CD14-positive monocyte (primary cell): Measurements from ENCODE around the gene FARP2. TPM values are rescaled to one million over a fixed set of nuclear protein-coding genes. Genes with fewer than 3 reads are reported as not detected.

Experiments used
- DNase-seq, 3 donors: peaks; one replicate each; pipeline ENCODE4 v3.0.0-alpha.2; 2011 to 2022
- H2AFZ ChIP-seq: 2 replicates; pipeline ENCODE4 v1.6.0; 2012; ENCODE audit warnings: mild to moderate bottlenecking, low read depth, low read length, inconsistent platforms; ENCODE audit not compliant: insufficient read depth, poor library complexity, severe bottlenecking
- H3K27ac ChIP-seq, 2 donors: 1 replicate in 1 of 2; 2 replicates in 1 of 2; pipeline ENCODE4 v1.5.1; 2012 to 2013; ENCODE audit warnings: low read length in 2 of 2, control low read depth in 1 of 2, inconsistent platforms in 1 of 2, low read depth in 1 of 2, mild to moderate bottlenecking in 1 of 2
- H3K27me3 ChIP-seq, 2 donors: one replicate each; pipeline versions ENCODE4 v1.6.0 to v1.6.1; 2011 to 2013; ENCODE audit warnings: low read length in 2 of 2; ENCODE audit not compliant: control insufficient read depth in 2 of 2, insufficient read depth in 2 of 2
- H3K36me3 ChIP-seq, 2 donors: replicated peaks in 1 of 2; 1 replicate in 1 of 2; 2 replicates in 1 of 2; pipeline versions ENCODE4 v1.5.1 to v1.6.1; 2012 to 2013; ENCODE audit warnings: low read length in 2 of 2, control low read depth in 1 of 2, inconsistent platforms in 1 of 2, mild to moderate bottlenecking in 1 of 2; ENCODE audit not compliant: insufficient read depth in 2 of 2, control insufficient read depth in 1 of 2
- H3K4me1 ChIP-seq, 2 donors: 1 replicate in 1 of 2; 2 replicates in 1 of 2; pipeline versions ENCODE4 v1.5.1 to v1.6.1; 2012 to 2013; ENCODE audit warnings: low read length in 2 of 2, control low read depth in 1 of 2, inconsistent platforms in 1 of 2, mild to moderate bottlenecking in 1 of 2, moderate library complexity in 1 of 2; ENCODE audit not compliant: insufficient read depth in 2 of 2, control insufficient read depth in 1 of 2
- H3K4me2 ChIP-seq: replicated peaks from 2 replicates; pipeline ENCODE3; 2012; ENCODE audit warnings: low read length, moderate library complexity, mild to moderate bottlenecking; ENCODE audit not compliant: poor library complexity, severe bottlenecking; ENCODE audit errors: extremely low read depth
- H3K4me3 ChIP-seq, 3 experiments: fragments of 200-600 bp in 1 of 3; sonication (generic) in 1 of 3; replicated peaks in 1 of 3; 1 replicate in 2 of 3; 2 replicates in 1 of 3; pipeline ENCODE4 v1.5.1; 2011 to 2013; ENCODE audit warnings: low read length in 3 of 3, mild to moderate bottlenecking in 3 of 3, control low read depth in 2 of 3, low read depth in 2 of 3, inconsistent platforms in 1 of 3, moderate library complexity in 1 of 3
- H3K79me2 ChIP-seq: 2 replicates; pipeline ENCODE4 v1.6.0; 2012; ENCODE audit warnings: mild to moderate bottlenecking, control low read depth, inconsistent platforms, low read length, moderate library complexity; ENCODE audit not compliant: insufficient read depth
- H3K9ac ChIP-seq: 2 replicates; pipeline ENCODE4 v1.6.0; 2017; ENCODE audit warnings: low read length, mild to moderate bottlenecking; ENCODE audit not compliant: insufficient read depth, poor library complexity, severe bottlenecking
- H3K9me3 ChIP-seq, 2 donors: replicated peaks in 1 of 2; 1 replicate in 1 of 2; 2 replicates in 1 of 2; pipeline versions ENCODE4 v1.5.1 to v1.6.1; 2012 to 2013; ENCODE audit warnings: low read length in 2 of 2, control low read depth in 1 of 2; ENCODE audit not compliant: control insufficient read depth in 1 of 2, insufficient read depth in 1 of 2
- H4K20me1 ChIP-seq: 2 replicates; pipeline ENCODE4 v1.6.0; 2012; ENCODE audit warnings: mild to moderate bottlenecking, low read length, control low read depth, moderate library complexity; ENCODE audit not compliant: insufficient read depth
- H3K27ac Mint-ChIP-seq, 7 donors: one replicate each; pipeline ENCODE4 v1.8.0; 2020; ENCODE audit warnings: mild to moderate bottlenecking in 7 of 7, mixed read lengths in 7 of 7, moderate library complexity in 6 of 7, inconsistent platforms in 2 of 7
- H3K27me3 Mint-ChIP-seq, 3 donors: one replicate each; pipeline ENCODE4 v1.8.0; 2021 to 2022; ENCODE audit warnings: low read depth in 3 of 3, mild to moderate bottlenecking in 3 of 3, mixed read lengths in 3 of 3, moderate library complexity in 3 of 3, inconsistent platforms in 1 of 3
- H3K36me3 Mint-ChIP-seq, 2 donors: one replicate each; pipeline ENCODE4 v1.8.0; 2020; ENCODE audit warnings: mixed read lengths in 2 of 2, inconsistent platforms in 1 of 2, mild to moderate bottlenecking in 1 of 2
- H3K4me1 Mint-ChIP-seq: one replicate; pipeline ENCODE4 v1.8.0; 2020; ENCODE audit warnings: mild to moderate bottlenecking, mixed read lengths
- H3K4me3 Mint-ChIP-seq, 2 donors: one replicate each; pipeline ENCODE4 v1.8.0; 2020; ENCODE audit warnings: mild to moderate bottlenecking in 2 of 2, mixed read lengths in 2 of 2, moderate library complexity in 1 of 2
- H3K9me3 Mint-ChIP-seq, 7 donors: one replicate each; pipeline ENCODE4 v1.8.0; 2020 to 2022; ENCODE audit warnings: mixed read lengths in 7 of 7, mild to moderate bottlenecking in 6 of 7, moderate library complexity in 6 of 7, inconsistent platforms in 2 of 7
- CTCF ChIP-seq: fragments of 200-600 bp; IDR thresholded peaks from one replicate; pipeline ENCODE4 v1.8.0; 2022; ENCODE audit warnings: antibody characterized with exemption, mild to moderate bottlenecking
- WGBS: methylation state at CpG from one replicate; pipeline ENCODE4 v1.1.5; 2013; ENCODE audit warnings: missing lambda C conversion rate; ENCODE audit not compliant: insufficient coverage; 5-methylcytosine and 5-hydroxymethylcytosine counted together
- intact Hi-C, 2 donors: fragments of 100-400 bp; cut with micrococcal nuclease; formaldehyde crosslinking; loops; one replicate each; pipeline versions ENCODE4 v1.15.0 to v1.15.1; 2023
- polyA plus RNA-seq, 3 donors: library from polyadenylated mRNA; depleted of rRNA in 1 of 3; unstranded in 2 of 3; stranded (reverse) in 1 of 3; fragments of 300-500 nt in 2 of 3; fragments of >200 nt in 1 of 3; fragmentation: Illumina TruSeq in 2 of 3; gene quantifications; 1 replicate in 2 of 3; 2 replicates in 1 of 3; pipeline ENCODE4 v1.2.3, GENCODE V29; 2012 to 2021

The FARP2 gene
- polyA plus RNA-seq, 3 donors: 6.7 to 8.5 (median 7.3) TPM

DNA sequence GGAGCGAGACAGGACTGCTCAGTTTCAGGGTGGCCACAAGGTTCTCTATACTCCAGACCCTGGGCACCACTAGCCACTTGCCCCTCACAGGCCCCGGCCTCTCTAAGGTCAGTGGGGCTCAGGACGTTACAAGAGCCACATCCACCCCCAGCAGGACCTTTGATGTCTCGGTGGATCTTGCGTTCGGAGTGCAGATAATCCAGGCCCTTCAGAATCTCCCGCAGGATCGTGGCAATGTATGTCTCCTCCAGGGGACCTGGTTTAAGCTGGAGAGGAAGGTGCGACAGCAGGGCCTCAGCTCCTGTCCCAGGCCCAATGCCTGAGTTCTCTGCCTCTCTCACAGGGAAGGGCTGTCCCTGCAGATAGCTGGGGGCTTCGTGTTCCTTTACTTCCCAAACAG, 143.9 kb downstream of the FARP2 start:
- H3K9me3 ChIP-seq: no peaks in the 10 kb centered on the region
- H3K27ac Mint-ChIP-seq: no peak overlapping the region
- H3K36me3 Mint-ChIP-seq: peaks cover 32 to 74% of the 10 kb centered on the region in 2 donors
- no peak for TF ChIP-seq CTCF
- no peak overlapping the region for H2AFZ ChIP-seq
- peaks cover 28% of the 10 kb centered on the region for H4K20me1 ChIP-seq
- H3K4me3 ChIP-seq: no peak overlapping the region
- intact Hi-C loops: no loop called here
- no peak overlapping the region for H3K27ac ChIP-seq
- no peaks in the 10 kb centered on the region for H3K4me1 Mint-ChIP-seq
- WGBS: 100% methylated on average over 6 of the region's 10 CpGs
- H3K4me2 ChIP-seq: no peak overlapping the region
- no peaks in the 10 kb centered on the region for H3K79me2 ChIP-seq
- DNase-seq: no peak
- no peak overlapping the region for H3K9ac ChIP-seq
- H3K27me3 ChIP-seq: no peaks in the 10 kb centered on the region
- H3K36me3 ChIP-seq: peaks cover 31 to 63% of the 10 kb centered on the region in 2 donors
- H3K4me3 Mint-ChIP-seq: no peak overlapping the region
- peaks cover 0 to 2% (median 0%) of the 10 kb centered on the region in 3 donors for H3K27me3 Mint-ChIP-seq
- no peaks in the 10 kb centered on the region for H3K4me1 ChIP-seq
- peaks cover 0 to 2% (median 0%) of the 10 kb centered on the region in 7 donors for H3K9me3 Mint-ChIP-seq

DNA sequence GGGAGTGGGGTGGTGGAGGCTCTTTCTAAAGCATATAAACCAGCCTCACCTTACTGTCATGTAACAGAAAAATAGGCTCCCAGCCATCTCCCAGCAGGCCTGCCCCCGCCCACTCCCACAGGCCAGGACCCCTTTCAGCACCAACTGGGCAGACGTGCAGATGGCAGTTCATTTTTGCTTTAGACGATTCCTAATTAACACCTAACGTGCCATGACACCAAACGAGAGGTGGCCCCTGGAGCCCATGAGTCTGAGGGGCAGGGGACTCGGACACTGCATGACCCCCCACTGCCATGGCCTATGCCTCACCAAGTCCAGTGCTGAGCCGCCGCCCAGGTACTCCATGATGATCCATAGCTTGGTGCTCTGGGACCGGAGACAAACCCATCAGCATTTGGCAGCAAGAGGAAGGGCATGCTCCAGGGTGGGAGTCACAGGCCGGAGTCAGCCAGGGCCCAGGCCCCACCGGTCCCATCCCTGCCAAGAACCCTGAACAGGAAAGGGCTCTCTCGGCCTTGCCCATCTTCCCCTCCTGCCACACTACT, 144.4 kb downstream of the FARP2 start:
- peaks cover 33% of the 10 kb centered on the region for H4K20me1 ChIP-seq
- Mint-ChIP-seq H3K27me3 (peaks cover 0 to 2% (median 0%) of the 10 kb centered on the region in 3 donors), H3K36me3 (peaks cover 27 to 73% of the 10 kb centered on the region in 2 donors), H3K4me3 (no peak overlapping the region), H3K27ac (no peak overlapping the region), H3K9me3 (peaks cover 0 to 2% (median 0%) of the 10 kb centered on the region in 7 donors), H3K4me1 (no peaks in the 10 kb centered on the region)
- no peak for TF ChIP-seq CTCF
- peaks cover 26 to 58% of the 10 kb centered on the region in 2 donors for H3K36me3 ChIP-seq
- no peak overlapping the region for H3K9ac ChIP-seq
- H3K4me3 ChIP-seq: no peak overlapping the region
- H2AFZ ChIP-seq: no peak overlapping the region
- H3K9me3 ChIP-seq: no peaks in the 10 kb centered on the region
- intact Hi-C loops: no loop called here
- no peak for DNase-seq
- no peak overlapping the region for H3K4me2 ChIP-seq
- 95% methylated on average over 12 of the region's 12 CpGs for WGBS
- peaks cover under 1% of the 10 kb centered on the region for H3K79me2 ChIP-seq
- no peak overlapping the region for H3K27ac ChIP-seq
- no peaks in the 10 kb centered on the region for H3K4me1 ChIP-seq
- H3K27me3 ChIP-seq: no peaks in the 10 kb centered on the region
